Erythroblast (primary cell): ENCODE measurements around the gene SNRNP35.
"Not testable (repeated sequence)": the region's sequence is repeated elsewhere in the genome, so short reads cannot be mapped to it uniquely, and the experiment has no call there.

Experiments
- DNase-seq, 2 experiments: peaks; one replicate each; lab custom pipeline; 2025; lab: John Stamatoyannopoulos, UW
- GATA1 ChIP-seq: IDR thresholded peaks from 2 replicates; pipeline ENCODE4 v1.6.1; 2011; ENCODE audit warnings: low read depth, mild to moderate bottlenecking, control low read depth, low read length, moderate library complexity
- POLR2A ChIP-seq: IDR thresholded peaks from 2 replicates; pipeline ENCODE4 v1.6.1; 2011; ENCODE audit warnings: mild to moderate bottlenecking, low read length

SNRNP35 gene

GRCh38 chr12:123489580-123489979 lies 31.6 kb downstream of the SNRNP35 start:
- TF ChIP-seq POLR2A = no peak
- TF ChIP-seq GATA1 = no peak
- no peak for DNase-seq

GRCh38 chr12:123490089-123490488 lies 32.1 kb downstream of the SNRNP35 start:
- no peak for TF ChIP-seq POLR2A
- TF ChIP-seq GATA1 = no peak
- DNase-seq = no peak

- DNase-seq = no peak
Measured at GRCh38 chr12:123491056-123491455, 33.1 kb downstream of the SNRNP35 start.

GRCh38 chr12:123491481-123491880 lies 33.5 kb downstream of the SNRNP35 start:
- DNase-seq = no peak
- TF ChIP-seq GATA1 = no peak
- TF ChIP-seq POLR2A = no peak

More at GRCh38 chr12:123491056-123491455, 33.1 kb downstream of the SNRNP35 start:
- TF ChIP-seq POLR2A = no peak
- TF ChIP-seq GATA1 = no peak

- DNase-seq = not testable (repeated sequence)
Measured at GRCh38 chr12:123492339-123493039, 34.5 kb downstream of the SNRNP35 start.

GRCh38 chr12:123494124-123494851 lies 36.3 kb downstream of the SNRNP35 start:
- TF ChIP-seq POLR2A = no peak
- no peak for TF ChIP-seq GATA1
- DNase-seq = no peak

GRCh38 chr12:123497065-123497464 lies 39.1 kb downstream of the SNRNP35 start:
- DNase-seq = no peak
- TF ChIP-seq POLR2A (no peak), GATA1 (no peak)

GRCh38 chr12:123498126-123498825 lies 40.3 kb downstream of the SNRNP35 start:
- TF ChIP-seq POLR2A (no peak), GATA1 (no peak)

GRCh38 chr12:123499332-123499731 lies 41.4 kb downstream of the SNRNP35 start:
- TF ChIP-seq POLR2A (no peak), GATA1 (no peak)
- no peak for DNase-seq

More at GRCh38 chr12:123498126-123498825, 40.3 kb downstream of the SNRNP35 start:
- no peak for DNase-seq

GRCh38 chr12:123502163-123502704 lies 44.3 kb downstream of the SNRNP35 start:
- DNase-seq = no peak
- TF ChIP-seq POLR2A (no peak), GATA1 (no peak)

GRCh38 chr12:123506059-123506842 lies 48.3 kb downstream of the SNRNP35 start:
- no peak for DNase-seq
- TF ChIP-seq GATA1 (no peak), POLR2A (no peak)

- no peak for DNase-seq
- TF ChIP-seq GATA1 (no peak), POLR2A (no peak)
Measured at GRCh38 chr12:123506843-123507236, 48.9 kb downstream of the SNRNP35 start.

- no peak for TF ChIP-seq POLR2A
- TF ChIP-seq GATA1 = no peak
- DNase-seq = peak in 1 of 2 experiments; percentile 21
Measured at GRCh38 chr12:123512838-123513665, 55.1 kb downstream of the SNRNP35 start.
